T1000 (cell line): Measurements from ENCODE around the gene LPXN.
A peak's percentile ranks its signal among the peaks of the same experiment; 100 is the strongest.
"Not testable (repeated sequence)": the region's sequence is repeated elsewhere in the genome, so short reads cannot be mapped to it uniquely, and the experiment has no call there.

Source experiments
- DNase-seq: peaks from one replicate; lab custom pipeline; 2025; ENCODE audit warnings: mixed read lengths; lab: John Stamatoyannopoulos, UW

Gene LPXN

DNA sequence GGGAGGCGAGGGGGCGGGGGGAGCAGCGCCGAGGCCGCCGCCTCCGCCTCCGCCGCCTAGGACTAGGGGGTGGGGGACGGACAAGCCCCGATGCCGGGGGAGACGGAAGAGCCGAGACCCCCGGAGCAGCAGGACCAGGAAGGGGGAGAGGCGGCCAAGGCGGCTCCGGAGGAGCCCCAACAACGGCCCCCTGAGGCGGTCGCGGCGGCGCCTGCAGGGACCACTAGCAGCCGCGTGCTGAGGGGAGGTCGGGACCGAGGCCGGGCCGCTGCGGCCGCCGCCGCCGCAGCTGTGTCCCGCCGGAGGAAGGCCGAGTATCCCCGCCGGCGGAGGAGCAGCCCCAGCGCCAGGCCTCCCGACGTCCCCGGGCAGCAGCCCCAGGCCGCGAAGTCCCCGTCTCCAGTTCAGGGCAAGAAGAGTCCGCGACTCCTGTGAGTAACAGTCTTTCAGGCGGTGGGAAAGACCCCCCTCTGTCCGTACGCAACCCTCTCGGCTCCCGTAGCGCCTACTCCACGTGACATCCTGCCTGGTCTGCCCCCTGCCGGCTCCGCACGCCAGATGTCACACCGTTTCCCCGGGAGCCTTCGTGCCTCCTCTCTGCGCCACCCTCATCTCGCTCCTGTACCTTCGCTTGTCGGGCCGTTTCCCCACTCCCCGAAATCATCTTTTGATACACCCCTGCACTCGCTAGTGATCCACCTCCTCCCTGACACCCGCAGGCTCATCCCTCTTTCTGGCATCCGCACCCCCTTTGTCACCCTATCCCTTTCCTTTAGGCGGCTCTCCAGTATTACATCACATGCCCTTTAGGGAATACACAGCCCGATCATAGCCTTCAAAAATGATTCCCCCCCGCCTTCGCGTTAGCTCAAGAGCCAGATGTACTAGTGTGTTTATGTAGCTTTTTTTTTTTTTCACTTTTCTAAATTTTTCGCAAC is 3.8 kb upstream of the LPXN start:
- DNase-seq, result peak; percentile 67

DNA sequence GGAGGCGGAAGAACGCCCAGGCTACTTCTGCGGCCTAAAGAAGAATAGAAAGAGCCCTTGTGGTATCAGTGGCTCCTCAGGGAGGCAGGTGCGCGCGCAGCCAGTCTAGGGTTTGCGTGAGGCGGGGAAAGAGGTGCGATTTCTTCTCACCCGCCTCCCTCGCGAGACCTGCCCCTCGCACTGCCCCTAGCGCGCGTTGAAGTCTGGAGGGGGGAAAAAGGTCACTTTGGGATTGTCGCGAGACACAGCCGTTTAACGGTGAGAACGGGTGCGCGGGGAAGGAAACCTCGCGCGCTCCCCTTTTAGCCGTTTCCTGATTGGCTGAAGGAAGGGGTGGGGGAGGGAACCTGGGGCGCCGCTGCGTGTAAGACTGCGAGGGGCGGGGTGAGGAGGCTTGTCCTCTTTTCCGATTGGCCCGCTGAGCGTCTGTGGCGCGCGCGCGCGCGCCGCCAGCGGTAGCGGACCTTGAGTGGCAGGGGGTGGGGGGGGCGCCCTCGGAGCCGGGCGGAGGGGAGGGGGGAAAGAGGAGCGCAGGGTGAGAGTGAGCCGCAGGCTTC is 3.1 kb upstream of the LPXN start, which contains the start of gene ZFP91:
TSS of gene ZFP91 (plus strand) at position 429 of the 557 bp plus-strand sequence. CDS start 219 bp downstream, outside the sequence.
- peak; percentile 84 for DNase-seq

DNA sequence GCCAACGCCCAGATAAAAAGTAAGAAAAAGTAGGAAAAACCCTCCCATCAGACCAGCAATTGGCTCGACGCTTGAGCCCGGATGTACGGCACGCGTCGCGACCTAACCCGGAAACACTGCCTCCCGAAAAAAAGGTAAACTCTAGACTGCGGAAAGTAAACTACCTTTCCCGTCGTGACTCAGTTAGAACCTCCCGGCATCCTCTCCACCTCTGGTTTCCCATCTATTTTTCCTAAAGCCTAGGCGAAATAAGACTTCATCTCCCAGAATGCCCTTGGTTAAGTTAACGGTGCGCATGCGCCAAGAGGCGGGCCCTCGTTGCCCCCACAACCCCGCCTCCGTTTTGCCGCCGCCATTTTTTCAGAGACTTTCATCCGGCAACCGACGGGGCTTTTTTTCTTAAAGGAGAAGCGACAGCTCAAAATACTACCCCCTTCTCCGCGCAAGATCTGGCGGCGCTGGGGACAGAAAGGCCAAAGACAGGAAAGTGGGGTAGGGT is 2.5 kb upstream of the LPXN start:
- peak; percentile 89 for DNase-seq

DNA sequence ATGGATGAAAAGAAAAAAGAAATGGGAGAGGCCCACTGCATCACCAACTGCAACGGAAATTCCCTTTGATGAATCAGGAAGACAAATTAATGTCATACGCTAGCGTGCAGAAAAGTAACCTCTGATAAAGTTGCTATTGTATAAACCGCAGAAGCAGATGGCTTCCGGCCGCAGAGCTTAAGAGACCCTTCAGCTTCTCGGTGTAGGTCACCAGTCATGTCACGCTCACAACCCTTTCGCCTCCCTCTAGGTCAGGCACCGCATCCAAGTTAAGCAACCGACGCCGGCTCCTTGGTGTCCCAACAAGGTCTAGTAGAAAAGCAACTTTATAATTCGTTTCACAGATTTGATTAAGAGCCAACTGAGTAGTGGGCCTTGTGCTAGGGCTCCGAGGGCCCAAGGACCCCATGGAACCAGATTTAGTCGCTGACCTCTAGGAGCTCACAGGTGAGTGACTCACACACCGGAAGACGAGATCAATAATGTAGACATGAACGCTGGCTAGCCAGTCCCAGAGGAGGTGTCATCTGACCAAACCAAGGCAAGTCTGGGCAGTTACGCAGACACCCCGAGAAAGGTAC is 2.0 kb upstream of the LPXN start:
- DNase-seq, result peak; percentile 53

DNA sequence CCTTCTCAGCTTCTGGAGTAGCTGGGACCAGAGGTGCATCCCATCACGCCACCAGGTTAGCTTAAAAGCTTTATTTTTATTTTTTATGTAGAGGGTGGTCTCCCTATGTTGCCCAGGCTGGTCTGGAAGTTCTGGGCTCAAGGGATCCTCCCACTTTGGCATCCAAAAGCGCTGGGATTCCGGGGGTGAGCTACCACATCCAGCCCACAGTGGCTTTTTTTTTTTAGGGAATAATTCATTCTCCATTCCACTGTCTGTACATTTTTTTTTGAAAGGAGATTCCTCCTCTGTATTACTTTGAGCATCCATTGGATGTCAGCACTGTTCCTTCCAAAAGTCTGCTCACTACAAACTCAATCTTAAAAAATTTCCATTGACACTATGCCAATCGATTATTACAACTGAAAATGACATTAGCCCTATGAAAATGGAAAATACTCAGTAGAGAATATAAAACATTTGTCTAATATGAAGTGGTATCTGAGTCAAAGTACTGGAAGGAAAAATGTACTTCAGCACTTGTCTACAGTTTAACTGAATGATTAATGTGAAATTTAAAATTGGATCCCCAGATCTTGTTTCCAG is 1.3 kb upstream of the LPXN start:
- no peak for DNase-seq

DNA sequence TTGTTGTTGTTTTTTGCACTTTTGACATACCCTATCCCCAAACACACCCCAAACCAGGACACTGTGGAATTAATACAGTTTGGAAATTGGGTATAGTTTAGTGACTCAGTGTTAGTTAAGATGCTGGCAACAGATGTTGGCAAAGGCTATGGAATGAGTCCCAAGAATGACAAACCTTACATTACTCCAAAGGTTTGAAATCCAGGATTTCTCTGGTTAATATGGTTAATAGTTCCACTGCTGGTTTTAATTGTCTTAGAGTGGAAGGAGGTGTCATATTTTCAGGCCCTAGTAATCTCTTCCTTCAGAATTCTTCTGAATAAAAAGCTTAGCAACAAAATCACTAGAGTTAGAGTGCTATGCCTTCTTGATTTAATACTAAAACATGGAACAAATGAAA is 775 bp downstream of the LPXN start:
- DNase-seq, result no peak

DNA sequence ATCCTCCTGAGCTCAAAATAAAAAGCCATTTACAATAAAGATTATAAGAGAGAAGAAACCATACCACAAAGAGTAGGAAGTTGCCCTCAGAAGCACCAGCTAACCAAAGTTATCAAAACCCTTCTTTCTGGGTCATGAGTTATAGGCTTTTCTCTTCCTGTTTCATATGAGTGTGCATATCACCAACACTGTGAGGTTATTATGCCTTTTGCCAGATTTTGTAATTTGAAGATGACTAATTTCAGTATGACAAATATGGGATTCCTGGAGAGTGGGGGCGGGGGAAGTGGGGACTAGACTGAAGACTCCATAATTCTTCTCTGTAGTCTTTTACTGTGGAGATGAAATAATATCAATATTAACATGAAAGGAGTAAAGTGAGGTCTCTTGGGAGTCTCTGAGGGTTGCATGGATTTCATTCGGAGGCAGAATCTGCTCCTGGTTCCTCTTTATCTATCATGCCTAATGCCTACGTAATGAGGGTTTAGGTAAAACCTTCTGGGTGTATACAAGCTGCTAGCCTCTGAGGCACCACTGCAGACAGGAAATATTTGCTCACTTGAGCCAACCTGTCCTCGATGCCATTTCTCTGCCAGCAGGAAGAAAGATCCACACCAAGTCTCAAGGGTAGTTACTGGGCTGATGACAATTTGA is 2.1 kb downstream of the LPXN start:
- DNase-seq, result no peak

DNA sequence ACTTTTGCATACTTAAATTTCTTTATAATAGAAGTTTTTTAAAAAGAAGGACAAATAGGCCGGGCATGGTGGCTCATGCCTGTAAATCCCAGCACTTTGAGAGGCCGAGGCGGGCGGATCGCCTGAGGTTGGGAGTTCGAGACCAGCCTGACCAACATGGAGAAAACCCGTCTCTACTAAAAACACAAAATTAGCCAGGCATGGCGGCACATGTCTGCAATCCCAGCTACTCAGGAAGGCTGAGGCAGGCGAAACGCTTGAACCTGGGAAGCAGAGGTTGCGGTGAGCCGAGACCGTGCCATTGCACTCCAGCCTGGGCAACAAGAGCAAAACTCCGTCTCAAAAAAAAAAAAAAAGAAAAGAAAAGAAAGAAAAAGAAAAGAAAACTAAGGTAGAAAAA is 2.8 kb downstream of the LPXN start:
- not testable (repeated sequence) for DNase-seq

DNA sequence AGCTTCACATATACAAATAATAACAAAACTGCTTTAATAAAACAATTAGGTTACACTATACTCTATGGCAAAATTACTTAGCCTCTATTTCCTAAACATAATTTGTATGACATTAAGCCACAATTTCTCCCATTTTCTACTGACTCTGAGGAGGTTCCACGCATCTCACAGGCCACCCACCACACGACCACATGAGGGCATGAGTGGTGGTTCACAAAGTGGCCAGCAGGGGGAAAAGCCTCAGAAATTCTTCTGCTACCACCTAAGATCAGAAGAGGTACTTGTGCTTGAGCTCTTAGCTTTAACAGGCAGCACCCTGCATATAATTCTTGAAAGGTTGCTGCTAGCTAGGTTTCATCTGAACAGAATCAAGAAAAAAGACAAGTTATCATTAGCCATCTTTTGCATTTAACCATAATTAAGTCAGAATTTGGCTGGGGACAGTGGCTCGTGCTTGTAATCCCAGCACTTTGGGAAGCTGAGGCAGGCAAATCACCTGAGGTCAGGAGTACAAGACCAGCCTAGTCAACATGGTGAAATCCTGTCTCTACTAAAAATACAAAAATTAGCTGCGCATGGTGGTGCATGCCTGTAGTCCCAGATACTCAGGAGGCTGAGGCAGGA is 7.7 kb downstream of the LPXN start:
- peak; percentile 13 for DNase-seq

DNA sequence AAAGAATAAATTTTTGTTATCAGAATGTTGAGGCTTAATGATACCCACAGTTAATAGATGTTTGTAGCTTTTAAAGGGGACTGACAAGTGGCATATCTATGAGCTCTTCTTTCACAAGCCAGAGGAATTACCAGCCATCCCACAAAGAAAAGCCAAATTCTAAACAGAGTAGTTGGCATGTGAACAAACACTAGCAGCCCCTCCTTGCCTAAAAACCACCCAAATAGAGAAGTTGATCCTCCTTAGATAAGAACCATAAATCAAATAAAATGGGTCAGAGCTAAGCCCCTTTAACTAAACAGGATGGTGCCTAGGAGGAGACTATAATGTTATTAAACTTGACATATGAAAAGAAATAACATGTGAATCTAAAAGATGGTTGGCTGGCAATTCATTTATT is 11.4 kb downstream of the LPXN start:
- DNase-seq, result no peak

DNA sequence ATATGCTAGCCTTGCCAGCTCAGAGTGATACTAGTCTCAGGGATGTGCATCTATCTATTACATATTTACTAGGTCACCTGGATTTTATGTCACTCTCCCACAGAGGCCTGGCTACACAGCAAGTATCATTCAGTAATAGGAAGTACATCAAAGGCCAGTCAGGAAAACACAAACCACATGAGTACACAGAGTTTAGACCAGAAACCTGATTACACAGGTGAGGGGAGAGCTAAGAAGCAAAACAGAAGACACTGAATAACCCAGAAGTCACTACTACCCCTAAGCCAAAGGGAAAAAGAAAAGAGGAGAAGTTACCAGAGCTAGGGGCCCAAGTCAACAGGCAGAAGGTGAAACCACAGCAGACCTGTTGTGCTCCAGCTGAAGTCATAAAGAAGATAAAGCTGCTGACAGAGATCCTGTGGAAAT is 13.3 kb downstream of the LPXN start:
- DNase-seq, result no peak

DNA sequence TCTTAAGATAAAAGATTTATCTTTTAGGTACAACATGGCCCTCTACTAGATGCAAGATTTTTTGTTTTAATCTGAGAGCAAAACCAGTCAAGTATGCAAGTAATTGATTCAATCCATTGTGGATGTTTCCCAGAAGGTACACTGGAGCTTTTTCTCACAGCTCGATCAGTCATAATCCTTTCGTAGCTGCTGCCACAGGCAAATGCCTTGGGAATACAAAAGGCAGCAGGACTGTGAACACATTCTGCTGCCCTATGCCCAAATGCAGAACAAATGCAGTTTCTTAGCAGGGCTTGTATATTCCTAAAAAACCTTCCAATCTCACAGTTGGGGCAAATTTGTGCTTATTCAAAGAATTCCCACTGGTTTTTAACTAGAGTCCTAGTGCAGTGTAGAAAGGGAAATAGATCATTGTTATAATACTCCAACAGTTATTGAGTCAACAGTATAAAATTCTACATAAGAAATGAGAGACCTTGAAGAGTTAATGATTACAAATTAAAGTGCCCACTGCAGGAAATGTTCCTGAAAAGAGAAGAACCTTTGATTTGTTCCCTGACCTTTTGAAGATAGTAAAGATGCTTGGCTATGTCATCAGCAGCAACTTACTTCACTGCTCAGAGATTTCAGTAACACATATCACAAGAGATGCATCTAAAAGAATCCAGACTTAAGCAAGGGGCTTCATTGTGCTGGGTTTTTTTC is 14.1 kb downstream of the LPXN start:
- DNase-seq, result no peak

DNA sequence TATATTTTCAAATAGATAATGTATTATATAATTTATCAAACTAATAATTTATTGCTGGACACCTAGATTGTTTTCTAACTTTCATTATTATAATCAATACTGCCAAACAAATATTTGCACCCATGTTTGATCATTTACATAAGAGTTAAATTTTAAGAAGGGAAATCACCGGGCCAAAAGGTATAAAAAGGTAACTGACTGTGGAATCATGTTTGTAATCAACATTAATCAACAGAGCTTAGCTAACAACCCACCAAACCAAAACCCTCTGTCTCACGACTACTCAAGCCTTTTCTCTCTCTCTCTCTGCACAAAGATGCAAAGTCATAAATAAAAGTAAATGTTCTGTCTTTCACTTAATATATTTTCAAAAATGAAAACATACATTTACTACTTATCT is 14.8 kb downstream of the LPXN start:
- no peak for DNase-seq

DNA sequence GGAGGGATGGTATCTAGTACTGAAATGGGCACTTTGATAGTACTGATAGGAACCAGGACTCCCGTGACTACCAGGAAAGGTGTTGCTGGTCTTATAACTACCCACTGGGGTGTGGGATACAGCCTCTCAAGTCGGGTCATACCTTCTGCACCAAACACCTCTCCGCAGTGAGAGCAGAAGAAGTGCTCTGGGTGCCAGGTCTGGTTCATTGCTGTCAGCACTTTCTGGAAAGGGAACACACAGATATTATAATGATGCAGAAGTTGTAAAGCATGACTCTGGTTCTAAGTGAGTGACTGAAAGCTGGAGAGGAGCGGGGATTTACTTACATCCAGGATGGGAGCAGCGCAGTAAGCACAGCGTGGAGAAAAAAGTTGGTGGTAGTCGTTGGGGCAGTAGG is 26.0 kb downstream of the LPXN start:
- DNase-seq, result no peak

DNA sequence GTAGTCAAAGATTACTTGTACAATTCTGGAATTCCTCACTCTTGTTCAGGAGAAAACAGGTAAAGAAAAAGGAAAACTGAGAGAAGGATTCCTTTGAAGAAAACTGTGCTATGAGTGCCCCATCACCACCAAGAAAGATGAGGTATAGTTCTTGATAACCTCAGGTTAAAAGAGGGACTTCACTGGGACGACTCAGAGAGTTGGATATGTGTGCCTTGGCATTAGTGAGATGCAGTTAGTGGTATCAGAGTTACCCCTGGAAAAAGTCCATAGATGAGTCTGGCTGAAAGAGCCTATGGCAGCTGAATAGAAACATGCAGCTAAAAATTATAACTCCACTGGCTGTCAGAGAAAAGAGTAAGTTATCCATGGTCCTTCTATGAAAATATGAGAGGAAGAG is 28.8 kb downstream of the LPXN start:
- no peak for DNase-seq

DNA sequence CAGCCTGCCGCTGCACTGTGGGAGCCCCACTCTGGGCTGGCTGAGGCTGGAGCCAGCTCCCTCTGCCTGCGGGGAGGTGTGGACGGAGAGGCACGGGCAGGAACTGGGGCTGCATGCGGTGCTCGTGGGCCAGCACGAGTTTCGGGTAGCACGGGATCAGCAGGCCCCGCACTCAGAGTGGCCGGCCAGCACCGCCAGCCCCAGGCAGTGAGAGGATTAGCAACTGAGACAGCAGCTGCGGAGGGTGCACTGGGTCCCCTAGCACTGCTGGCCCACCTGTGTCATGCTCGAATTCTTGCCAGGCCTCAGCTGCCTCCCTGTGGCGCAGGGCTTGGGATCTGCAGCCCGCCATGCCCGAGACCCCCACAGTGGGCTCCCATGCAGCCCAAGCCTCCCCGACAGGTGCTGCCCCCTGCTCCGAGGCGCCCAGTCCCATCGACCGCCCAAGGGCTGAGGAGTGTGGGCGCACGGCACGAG is 43.8 kb downstream of the LPXN start:
- no peak for DNase-seq

DNA sequence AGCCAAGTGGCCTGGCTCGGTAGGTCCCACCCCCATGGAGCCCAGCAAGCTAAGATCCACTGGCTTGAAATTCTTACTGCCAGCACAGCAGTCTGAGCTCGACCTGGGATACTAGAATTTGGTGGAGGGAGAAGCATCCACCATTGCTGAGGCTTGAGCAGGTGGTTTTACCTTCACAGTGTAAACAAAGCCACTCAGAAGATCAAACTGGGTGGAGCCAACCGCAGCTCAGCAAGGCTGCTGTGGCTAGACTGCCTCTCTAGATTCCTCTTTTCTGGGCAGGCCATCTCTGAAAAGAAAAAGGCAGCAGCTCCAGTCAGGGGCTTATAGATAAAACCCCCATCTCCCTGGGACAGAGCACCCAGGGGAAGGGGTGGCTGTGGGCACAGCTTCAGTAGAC is 45.4 kb downstream of the LPXN start:
- DNase-seq, result no peak

DNA sequence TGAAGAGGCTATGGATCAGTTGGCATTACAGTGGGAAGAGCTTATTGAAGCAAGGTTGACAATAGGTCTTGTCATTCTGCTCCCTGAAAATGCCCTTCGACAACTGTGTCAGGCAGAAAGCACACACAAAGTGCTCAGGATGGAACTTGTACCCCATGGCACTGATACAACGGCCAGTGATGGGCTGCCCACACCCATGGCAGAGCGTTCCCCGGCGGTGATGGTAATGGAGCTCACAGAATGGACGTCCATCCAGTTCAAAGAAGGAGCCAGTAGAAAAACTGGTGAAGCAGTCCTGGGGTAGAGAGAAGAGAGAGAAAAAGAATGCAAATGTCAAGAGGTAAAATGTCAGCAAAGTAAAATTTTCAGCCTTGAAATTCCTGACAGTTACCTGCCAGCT is 48.2 kb downstream of the LPXN start:
- DNase-seq, result no peak

DNA sequence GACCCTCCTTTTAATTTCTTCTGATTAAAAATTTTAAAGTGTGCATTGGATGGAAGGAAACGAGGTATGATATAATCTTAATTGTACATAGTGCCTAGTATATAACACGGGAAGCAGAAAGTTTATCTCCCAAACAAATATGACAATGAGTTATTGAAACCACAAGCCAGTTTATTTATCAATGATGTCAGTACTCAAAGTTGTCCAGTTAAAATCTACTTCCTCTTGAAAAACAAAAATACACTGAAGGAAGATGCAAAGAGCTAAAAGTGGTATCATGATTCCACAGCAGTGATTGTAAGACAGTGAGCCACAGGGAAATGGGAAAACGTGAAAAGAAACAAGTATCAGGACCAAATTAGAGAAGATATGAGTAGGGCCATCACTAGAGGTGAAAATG is 48.9 kb downstream of the LPXN start:
- no peak for DNase-seq

DNA sequence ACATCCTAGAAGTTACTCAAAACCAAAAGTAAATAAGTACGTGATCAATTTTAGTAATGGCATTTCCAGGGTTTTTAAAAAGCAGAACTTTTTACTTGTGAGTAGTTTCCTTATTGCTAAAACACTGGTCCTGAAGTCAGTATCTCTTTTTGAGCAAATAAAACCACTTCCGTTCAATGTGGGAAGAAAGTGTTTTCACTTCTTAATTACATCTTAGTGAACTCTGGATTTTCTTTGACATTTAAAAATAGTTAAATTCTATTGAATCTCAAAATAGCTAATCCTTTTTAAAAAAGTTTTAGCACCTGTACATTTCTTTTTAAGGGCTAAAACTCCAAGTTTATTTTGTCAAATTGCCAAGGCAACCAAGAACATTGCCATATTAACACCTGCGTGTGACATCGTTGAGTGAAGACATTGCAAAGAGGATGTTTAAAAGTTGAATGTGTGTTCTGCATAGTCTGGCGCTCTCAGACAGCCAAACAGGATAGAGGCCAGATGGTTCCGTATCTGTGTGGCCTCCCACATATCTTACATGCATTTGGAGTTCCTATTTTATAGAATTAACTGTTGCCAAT is 50.5 kb downstream of the LPXN start:
- DNase-seq, result no peak
